ENCODE data around the gene NADK. TPM values are rescaled to one million over a fixed set of nuclear protein-coding genes. Genes with fewer than 3 reads are reported as not detected.

The NADK gene
- total RNA-seq, 2 experiments from 2014 or later = 57.3 to 65.6 TPM

DNA sequence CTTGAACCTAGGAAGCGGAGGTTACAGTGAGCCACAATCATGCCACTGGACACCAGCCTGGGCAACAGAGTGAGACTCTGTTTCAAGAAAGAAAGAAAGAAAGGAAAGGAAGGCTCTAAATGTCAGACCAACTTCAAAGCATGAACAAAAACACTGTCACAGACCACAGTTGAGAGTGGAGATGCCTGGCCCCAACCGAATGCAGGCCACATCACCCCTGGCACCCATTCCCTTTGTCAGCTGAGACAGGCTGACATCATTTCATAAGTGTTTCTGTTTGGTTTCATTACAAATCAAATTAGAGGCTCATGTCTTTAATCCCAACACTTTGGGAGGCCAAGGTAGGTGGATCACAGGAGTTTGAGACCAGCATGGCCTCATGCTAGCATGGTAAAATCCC, 28.6 kb upstream of the NADK start:
- POLR2A ChIA-PET = no interaction called here
- DNase-seq = peak; percentile 35
- no peaks in the 10 kb centered on the region for H3K27me3 Mint-ChIP-seq
- H3K4me3 Mint-ChIP-seq = no peak overlapping the region
- TF ChIP-seq, protein P1, sequence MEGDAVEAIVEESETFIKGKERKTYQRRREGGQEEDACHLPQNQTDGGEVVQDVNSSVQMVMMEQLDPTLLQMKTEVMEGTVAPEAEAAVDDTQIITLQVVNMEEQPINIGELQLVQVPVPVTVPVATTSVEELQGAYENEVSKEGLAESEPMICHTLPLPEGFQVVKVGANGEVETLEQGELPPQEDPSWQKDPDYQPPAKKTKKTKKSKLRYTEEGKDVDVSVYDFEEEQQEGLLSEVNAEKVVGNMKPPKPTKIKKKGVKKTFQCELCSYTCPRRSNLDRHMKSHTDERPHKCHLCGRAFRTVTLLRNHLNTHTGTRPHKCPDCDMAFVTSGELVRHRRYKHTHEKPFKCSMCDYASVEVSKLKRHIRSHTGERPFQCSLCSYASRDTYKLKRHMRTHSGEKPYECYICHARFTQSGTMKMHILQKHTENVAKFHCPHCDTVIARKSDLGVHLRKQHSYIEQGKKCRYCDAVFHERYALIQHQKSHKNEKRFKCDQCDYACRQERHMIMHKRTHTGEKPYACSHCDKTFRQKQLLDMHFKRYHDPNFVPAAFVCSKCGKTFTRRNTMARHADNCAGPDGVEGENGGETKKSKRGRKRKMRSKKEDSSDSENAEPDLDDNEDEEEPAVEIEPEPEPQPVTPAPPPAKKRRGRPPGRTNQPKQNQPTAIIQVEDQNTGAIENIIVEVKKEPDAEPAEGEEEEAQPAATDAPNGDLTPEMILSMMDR (IDR thresholded peaks at IDR 0.05) = no peak
- intact Hi-C loops (cut with micrococcal nuclease) = no loop called here
- peak; percentile 62 for ATAC-seq
- peak overlapping the region; percentile 63 for H3K27ac Mint-ChIP-seq
- H3K36me3 Mint-ChIP-seq (ENCODE audit: low read depth) = peaks cover 30% of the 10 kb centered on the region
- H3K4me1 Mint-ChIP-seq (ENCODE audit: low read depth) = peaks cover 14% of the 10 kb centered on the region
- CTCF ChIA-PET = interaction anchor here (1.0 to 1.1 kb wide), 2 partner anchors 11 to 99 kb away, joined by 3 read pairs; no protein-coding TSS in a partner anchor
- H3K9me3 Mint-ChIP-seq = no peaks in the 10 kb centered on the region

DNA sequence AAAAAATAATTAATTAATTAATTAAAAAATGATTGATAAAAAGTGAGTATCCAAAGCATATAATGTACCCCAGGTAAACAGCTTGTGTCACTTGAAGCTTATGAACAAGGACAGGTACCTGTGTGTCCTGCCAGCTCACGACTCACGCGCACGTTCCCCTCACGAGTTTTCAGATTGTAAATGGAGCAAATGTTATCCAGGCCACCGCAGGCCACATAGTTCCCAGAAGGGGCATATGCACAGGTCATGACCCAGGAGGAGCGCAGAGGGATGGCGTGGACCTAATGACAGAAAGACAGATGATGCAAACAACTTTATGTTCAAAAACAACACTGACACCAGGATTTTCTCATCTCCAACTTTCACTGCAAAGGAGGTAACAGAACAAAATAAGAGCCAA, 26.0 kb upstream of the NADK start:
- Mint-ChIP-seq H3K27me3 (no peaks in the 10 kb centered on the region), H3K27ac (peak overlapping the region; percentile 28), H3K9me3 (no peaks in the 10 kb centered on the region), H3K36me3 (ENCODE audit: low read depth) (peaks cover 32% of the 10 kb centered on the region), H3K4me3 (no peak overlapping the region), H3K4me1 (ENCODE audit: low read depth) (peaks cover 21% of the 10 kb centered on the region)
- TF ChIP-seq, protein P1 (IDR thresholded peaks at IDR 0.05) = no peak
- ATAC-seq (no peak), DNase-seq (no peak)
- POLR2A ChIA-PET = no interaction called here
- intact Hi-C loops (cut with micrococcal nuclease) = no loop called here
- CTCF ChIA-PET = no interaction called here

DNA sequence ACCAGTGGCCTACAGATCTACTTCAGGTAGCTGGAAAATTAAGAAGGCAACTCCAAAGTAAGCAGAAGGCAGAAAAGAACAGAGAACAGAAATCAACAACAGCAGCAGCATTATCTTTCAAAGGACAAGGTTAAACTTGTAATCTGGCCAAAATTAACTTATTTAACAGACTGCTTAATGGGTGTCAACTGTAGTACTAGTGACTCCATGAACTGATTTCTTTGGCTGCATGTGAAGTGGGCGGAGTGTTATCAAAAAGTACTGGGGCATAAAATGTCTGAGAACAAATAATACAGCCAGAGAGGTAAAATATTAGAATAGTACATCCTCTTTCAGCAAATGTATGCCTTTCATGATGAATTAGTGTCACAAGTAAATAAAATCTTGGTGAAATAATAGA, 24.6 kb upstream of the NADK start:
- Mint-ChIP-seq H3K27me3 (no peaks in the 10 kb centered on the region), H3K4me1 (ENCODE audit: low read depth) (peaks cover 27% of the 10 kb centered on the region), H3K27ac (peak overlapping the region; percentile 67), H3K9me3 (no peaks in the 10 kb centered on the region), H3K4me3 (no peak overlapping the region), H3K36me3 (ENCODE audit: low read depth) (peaks cover 31% of the 10 kb centered on the region)
- ChIA-PET POLR2A (no interaction called here), CTCF (interaction anchor here (2.0 kb wide), 1 partner anchor 103 kb away, joined by 7 read pairs; no protein-coding TSS in a partner anchor)
- ATAC-seq (no peak), DNase-seq (no peak)
- TF ChIP-seq, protein P1 (IDR thresholded peaks at IDR 0.05) = no peak
- intact Hi-C loops (cut with micrococcal nuclease) = no loop called here

DNA sequence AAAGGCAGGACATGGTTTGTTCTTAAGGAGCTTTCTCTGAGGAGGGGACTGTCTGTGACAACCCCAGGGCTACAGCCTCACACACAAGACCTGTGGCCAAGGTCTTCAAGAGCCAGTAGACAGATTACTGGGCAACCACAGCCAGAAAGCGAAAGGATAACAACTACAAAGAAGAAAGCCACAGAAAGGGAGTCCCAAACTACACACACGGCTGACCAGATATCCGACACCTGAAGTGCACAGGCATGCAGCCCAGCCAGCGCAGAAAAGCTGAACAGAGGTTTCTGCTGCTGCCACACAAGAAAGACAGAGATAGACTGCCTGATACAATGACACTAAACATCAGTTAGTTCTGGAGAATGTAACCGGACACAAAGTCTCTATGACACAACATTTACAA, 21.4 kb upstream of the NADK start:
- intact Hi-C loops (cut with micrococcal nuclease) = no loop called here
- ATAC-seq (no peak), DNase-seq (no peak)
- no peak overlapping the region for H3K4me3 Mint-ChIP-seq
- H3K27ac Mint-ChIP-seq = peak overlapping the region; percentile 60
- H3K9me3 Mint-ChIP-seq = no peaks in the 10 kb centered on the region
- H3K4me1 Mint-ChIP-seq (ENCODE audit: low read depth) = peaks cover 27% of the 10 kb centered on the region
- TF ChIP-seq, protein P1 (IDR thresholded peaks at IDR 0.05) = no peak
- H3K27me3 Mint-ChIP-seq = no peaks in the 10 kb centered on the region
- CTCF ChIA-PET = no interaction called here
- POLR2A ChIA-PET = interaction anchor here (0.8 kb wide), 1 partner anchor 22 kb away, joined by 3 read pairs; no protein-coding TSS in a partner anchor
- H3K36me3 Mint-ChIP-seq (ENCODE audit: low read depth) = peaks cover 40% of the 10 kb centered on the region

DNA sequence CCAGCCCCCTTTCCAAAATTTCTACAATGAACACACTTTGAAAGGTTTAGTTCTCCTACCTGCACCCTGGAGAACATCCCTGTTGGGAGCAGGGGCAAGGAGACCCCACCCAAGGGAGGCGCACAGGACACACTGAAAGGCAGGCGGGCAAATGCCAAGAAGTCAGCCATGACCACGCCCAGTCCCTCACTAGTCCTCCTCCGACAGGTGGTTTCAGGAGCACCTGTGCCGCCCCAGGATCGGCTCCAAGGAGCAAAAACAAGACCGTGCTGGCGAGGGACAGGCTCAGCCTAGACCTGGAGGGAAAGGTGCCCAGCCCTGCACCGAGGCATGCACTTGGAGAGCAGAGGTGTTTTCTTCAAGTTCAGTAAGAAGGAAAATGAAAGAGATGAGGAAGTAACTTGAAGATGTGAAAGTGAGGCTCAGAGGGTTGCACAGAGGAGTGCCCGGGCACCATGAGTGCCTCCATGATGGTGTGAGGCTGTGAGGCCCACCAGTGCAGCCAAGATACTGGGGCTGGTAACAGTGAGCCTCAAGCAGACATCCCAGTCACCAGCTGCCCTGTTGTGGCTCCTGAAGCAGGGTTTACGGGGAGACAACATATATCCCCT, 19.6 kb upstream of the NADK start:
- H3K4me3 Mint-ChIP-seq = no peak overlapping the region
- H3K4me1 Mint-ChIP-seq (ENCODE audit: low read depth) = peaks cover 21% of the 10 kb centered on the region
- no peak overlapping the region for H3K27ac Mint-ChIP-seq
- ChIA-PET POLR2A (no interaction called here), CTCF (interaction anchor here (2.4 kb wide), 1 partner anchor 108 kb away, joined by 10 read pairs; no protein-coding TSS in a partner anchor)
- no peaks in the 10 kb centered on the region for H3K27me3 Mint-ChIP-seq
- TF ChIP-seq, protein P1 (IDR thresholded peaks at IDR 0.05) = no peak
- peak; percentile 24 for ATAC-seq
- peaks cover 40% of the 10 kb centered on the region for H3K36me3 Mint-ChIP-seq (ENCODE audit: low read depth)
- no peaks in the 10 kb centered on the region for H3K9me3 Mint-ChIP-seq
- intact Hi-C loops (cut with micrococcal nuclease) = no loop called here
- DNase-seq = no peak

All from activated CD8-positive, alpha-beta T cell treated with anti-CD3 and anti-CD28 coated beads for 36 hours (primary cell).